ENCODE results near the gene ZNF362.

Gene ZNF362

DNA sequence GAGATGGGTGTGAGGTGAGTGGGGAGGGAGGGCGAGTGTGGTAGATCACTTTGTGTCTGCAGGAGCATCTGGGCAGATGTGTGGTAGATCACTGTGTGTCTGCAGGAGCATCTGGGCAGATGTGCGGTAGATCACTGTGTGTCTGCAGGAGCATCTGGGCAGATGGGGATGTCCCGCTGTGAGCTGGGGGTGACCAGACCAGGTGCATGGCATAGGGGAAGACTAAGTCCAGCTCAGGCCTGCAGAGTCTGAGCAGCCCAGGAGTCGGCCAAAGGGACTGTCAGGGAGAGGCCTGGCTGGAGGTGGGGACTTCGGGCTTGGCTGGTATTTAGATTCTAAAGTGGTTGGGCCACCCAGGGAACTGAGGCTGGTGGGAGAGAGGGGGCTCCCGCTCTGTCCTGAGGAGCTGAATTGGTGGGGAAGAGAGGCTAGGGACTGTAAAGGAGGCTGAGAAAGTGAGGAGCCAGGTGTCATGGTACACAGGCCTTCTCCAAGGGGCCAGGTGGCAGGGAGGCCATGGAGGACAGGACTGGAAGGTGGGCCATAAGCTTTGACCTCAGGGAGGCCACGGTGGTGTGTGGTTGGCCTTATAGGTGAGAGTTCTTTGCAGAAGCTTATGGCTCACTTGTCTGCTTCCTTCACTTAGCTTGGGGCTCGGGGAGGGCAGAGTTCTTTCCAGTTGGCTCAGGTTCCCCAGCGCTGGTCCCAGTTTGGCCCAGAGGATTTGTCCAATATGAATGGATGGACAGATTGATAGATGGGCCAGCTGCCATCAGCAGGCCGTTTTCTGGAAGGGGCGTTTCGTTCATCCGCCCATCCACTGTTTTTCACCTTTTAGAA is 15.6 kb downstream of the ZNF362 start:
- DNase-seq (ENCODE audit: low read depth), result no peak
- TF ChIP-seq, protein P1, sequence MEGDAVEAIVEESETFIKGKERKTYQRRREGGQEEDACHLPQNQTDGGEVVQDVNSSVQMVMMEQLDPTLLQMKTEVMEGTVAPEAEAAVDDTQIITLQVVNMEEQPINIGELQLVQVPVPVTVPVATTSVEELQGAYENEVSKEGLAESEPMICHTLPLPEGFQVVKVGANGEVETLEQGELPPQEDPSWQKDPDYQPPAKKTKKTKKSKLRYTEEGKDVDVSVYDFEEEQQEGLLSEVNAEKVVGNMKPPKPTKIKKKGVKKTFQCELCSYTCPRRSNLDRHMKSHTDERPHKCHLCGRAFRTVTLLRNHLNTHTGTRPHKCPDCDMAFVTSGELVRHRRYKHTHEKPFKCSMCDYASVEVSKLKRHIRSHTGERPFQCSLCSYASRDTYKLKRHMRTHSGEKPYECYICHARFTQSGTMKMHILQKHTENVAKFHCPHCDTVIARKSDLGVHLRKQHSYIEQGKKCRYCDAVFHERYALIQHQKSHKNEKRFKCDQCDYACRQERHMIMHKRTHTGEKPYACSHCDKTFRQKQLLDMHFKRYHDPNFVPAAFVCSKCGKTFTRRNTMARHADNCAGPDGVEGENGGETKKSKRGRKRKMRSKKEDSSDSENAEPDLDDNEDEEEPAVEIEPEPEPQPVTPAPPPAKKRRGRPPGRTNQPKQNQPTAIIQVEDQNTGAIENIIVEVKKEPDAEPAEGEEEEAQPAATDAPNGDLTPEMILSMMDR (IDR thresholded peaks at IDR 0.05; ENCODE audit: insufficient read depth, low read depth, low read length, missing control alignments), result no peak
- no peak overlapping the region for H3K4me3 ChIP-seq (ENCODE audit: low read length)

DNA sequence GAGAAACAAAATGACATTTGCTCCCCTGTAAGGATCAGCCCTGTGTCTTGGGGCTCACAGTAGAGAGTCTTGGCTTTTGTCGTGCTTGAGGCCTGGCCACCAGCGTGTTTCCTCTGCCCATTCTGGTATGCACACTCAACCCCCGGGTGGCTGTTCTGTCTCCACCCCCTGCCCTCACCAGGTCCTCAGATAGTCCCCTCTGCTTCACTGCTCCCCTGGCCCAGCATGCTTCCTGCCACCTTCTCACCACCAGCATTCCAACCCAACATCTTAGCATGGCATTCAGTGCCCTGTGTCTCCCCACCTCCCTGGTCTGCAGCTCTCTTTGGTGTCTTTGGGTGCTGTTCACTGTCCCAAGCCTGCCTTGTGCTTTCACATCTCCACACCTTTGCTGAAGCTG is 16.2 kb downstream of the ZNF362 start:
- TF ChIP-seq, protein P1 (IDR thresholded peaks at IDR 0.05; ENCODE audit: insufficient read depth, low read depth, low read length, missing control alignments), result no peak
- DNase-seq (ENCODE audit: low read depth), result no peak
- no peak overlapping the region for H3K4me3 ChIP-seq (ENCODE audit: low read length)

DNA sequence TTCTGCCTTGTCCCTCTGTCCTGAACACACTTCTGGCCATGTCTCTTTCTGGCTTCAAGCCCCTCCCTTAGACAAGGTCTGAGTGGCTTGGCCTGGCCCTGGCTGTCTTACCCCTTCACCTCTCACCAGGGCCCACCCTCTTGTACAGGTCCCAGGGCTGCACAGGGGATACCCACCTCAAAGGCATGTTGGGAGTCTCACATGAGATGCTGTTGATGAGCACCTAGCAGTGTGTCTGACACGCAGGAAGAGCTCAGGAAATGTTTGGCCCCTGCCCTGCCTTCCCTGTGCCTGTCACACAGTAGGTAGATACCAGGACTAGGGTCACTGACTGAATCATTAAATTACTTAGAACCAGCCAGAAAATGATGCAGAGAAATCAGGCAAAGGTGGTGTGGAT is 16.6 kb downstream of the ZNF362 start:
- DNase-seq (ENCODE audit: low read depth), result no peak
- TF ChIP-seq, protein P1 (IDR thresholded peaks at IDR 0.05; ENCODE audit: insufficient read depth, low read depth, low read length, missing control alignments), result no peak
- no peak overlapping the region for H3K4me3 ChIP-seq (ENCODE audit: low read length)

DNA sequence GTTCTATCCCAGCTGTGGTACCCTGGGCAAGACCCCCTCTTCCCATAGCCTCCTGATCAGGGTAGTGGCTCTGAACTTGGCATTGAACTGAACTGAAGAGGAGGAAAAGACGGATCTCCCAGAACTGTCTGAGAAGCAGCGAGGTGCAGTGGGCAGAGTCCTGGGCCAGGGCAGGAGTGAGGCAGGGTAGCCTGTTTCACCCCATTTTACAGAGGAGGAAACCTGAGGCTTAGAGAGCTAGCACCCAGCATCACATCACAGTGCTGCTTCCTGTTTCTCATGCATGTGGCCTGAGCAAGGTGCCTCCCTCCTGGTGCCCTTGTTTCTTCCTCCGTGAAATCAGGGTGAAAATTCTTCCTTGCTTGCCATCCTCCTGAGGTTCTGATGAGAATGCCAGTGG is 17.1 kb downstream of the ZNF362 start:
- no peak for DNase-seq (ENCODE audit: low read depth)
- H3K4me3 ChIP-seq (ENCODE audit: low read length), result no peak overlapping the region
- TF ChIP-seq, protein P1 (IDR thresholded peaks at IDR 0.05; ENCODE audit: insufficient read depth, low read depth, low read length, missing control alignments), result no peak

DNA sequence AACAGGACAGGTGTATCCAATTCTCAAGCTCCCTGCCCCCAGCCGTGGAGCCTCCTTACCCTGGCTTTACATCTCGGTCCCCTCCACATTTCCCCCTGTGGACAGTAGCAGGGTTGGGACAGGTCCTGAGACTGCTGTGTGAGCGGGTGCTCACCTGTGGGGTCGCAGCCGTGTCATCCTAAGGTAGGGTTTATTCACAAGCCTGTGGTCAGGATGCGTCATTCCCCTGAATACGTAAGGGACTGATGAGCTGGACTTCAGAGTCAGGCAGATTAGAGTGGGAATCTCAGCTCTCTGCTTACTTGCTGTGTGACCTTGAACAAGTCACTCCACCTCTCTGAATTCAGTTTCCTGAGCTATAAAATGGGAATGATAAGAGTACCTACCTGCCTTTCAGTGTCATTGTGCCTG is 17.7 kb downstream of the ZNF362 start:
- no peak overlapping the region for H3K4me3 ChIP-seq (ENCODE audit: low read length)
- peak; percentile 65 for DNase-seq (ENCODE audit: low read depth)
- TF ChIP-seq, protein P1 (IDR thresholded peaks at IDR 0.05; ENCODE audit: insufficient read depth, low read depth, low read length, missing control alignments), result no peak

DNA sequence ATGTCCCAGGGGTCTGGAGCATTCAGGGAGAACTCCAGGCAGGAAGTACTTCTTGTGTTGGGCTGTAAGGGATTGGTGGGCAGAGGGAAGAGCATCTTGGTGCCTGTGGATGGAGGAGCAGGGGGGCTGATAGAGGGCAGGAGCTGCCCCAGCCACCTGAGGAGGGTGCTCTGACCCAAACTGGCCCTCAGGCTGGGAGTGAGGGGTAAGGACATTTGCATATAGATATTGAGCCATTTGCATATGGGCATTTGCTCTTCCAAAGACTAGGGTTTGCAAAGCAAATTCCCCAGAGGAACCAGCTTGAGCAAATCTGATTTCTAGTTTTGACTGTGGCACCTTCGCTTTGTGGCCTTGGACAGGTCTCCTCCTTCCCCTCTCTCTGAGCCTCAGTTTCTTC is 18.2 kb downstream of the ZNF362 start:
- no peak for DNase-seq (ENCODE audit: low read depth)
- no peak overlapping the region for H3K4me3 ChIP-seq (ENCODE audit: low read length)
- TF ChIP-seq, protein P1 (IDR thresholded peaks at IDR 0.05; ENCODE audit: insufficient read depth, low read depth, low read length, missing control alignments), result no peak

DNA sequence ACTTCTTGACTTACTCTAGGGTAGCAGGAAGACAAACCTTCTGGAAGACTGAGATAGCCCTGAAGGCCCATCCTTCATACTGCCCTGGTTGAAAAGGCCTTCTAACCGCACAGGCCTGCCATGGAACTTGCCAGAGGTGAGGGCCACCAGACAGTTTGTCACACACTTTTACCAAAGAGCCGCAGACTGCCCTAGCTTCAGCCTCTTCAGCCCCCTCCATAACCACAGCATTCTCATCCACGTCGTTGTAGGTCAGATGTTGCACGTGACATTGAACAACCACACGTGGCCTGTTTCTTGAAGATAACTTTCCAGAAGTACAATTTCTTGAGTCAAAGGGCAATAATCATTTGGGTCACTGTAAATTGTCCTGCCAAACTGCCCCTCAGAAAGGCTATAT is 18.9 kb downstream of the ZNF362 start:
- no peak for DNase-seq (ENCODE audit: low read depth)
- H3K4me3 ChIP-seq (ENCODE audit: low read length), result no peak overlapping the region
- TF ChIP-seq, protein P1 (IDR thresholded peaks at IDR 0.05; ENCODE audit: insufficient read depth, low read depth, low read length, missing control alignments), result no peak
